Pancreas (tissue), 10 donors: Measurements from ENCODE around the gene DNAI1. TPM values are rescaled to one million over a fixed set of nuclear protein-coding genes. Genes with fewer than 3 reads are reported as not detected.

Source experiments
- ATAC-seq, 4 donors: fragments of 200-7000 bp; cut with Tn5 transposase; one replicate each; pipeline versions ENCODE4 v1.8.0 to v1.9.1; 2020; ENCODE audit warnings: mild to moderate bottlenecking in 4 of 4, moderate library complexity in 4 of 4
- DNase-seq, 6 donors: peaks; one replicate each; pipeline ENCODE4 v3.0.0-alpha.2; 2020
- FAIRE-seq: peaks from 2 replicates; lab custom pipeline; 2012; peaks lifted over from hg19 to GRCh38; lab: Jason Lieb, UNC
- H3K27ac ChIP-seq, 4 donors: fragments of 200-600 bp; sonication (generic); 1 replicate in 3 of 4; 2 replicates in 1 of 4; pipeline versions ENCODE4 v1.5.0 to v1.8.0; 2020
- H3K27me3 ChIP-seq, 4 donors: fragments of 200-600 bp; one replicate each; pipeline ENCODE4 v1.8.0; 2021
- H3K36me3 ChIP-seq, 3 donors: fragments of 200-600 bp; sonication (generic) in 1 of 3; one replicate each; pipeline versions ENCODE4 v1.5.0 to v1.8.0; 2020 to 2021
- H3K4me1 ChIP-seq, 3 donors: fragments of 200-600 bp; one replicate each; pipeline ENCODE4 v1.8.0; 2021
- H3K4me3 ChIP-seq, 4 donors: fragments of 200-600 bp; sonication (generic) in 2 of 4; one replicate each; pipeline versions ENCODE4 v1.5.0 to v1.8.0; 2020 to 2021
- H3K9me3 ChIP-seq, 4 donors: fragments of 200-600 bp; one replicate each; pipeline ENCODE4 v1.8.0; 2021
- WGBS, 2 donors: extraction: QIAGEN DNeasy Blood & Tissue Kit; methylation state at CpG; one replicate each; pipeline ENCODE4 v1.1.7; 2013; 5-methylcytosine and 5-hydroxymethylcytosine counted together
- intact Hi-C, 3 donors: fragments of 100-400 bp; cut with DNase I; formaldehyde crosslinking; loops; one replicate each; pipeline versions ENCODE4 v1.11.1 to v1.14.2; 2022
- polyA plus RNA-seq, 2 donors: library from polyadenylated mRNA; stranded (reverse); fragments of 200-250 nt; gene quantifications; one replicate each; pipeline ENCODE4 v1.2.3, GENCODE V29; 2013
- total RNA-seq, 6 donors: library from RNA; stranded (reverse); fragmentation: NEBNext Ultra II Directional in 4 of 6; extraction: Animal tissue kit (Norgen Biotek cat#: 25700) in 4 of 6; gene quantifications; one replicate each; pipeline versions ENCODE4 v1.2.1 to v1.2.4, GENCODE V29; 2021 to 2023
- TF ChIP-seq, protein P1 (sequence below), 4 donors: fragments of 200-600 bp; sonication (generic) in 3 of 4; IDR thresholded peaks; one replicate each; pipeline versions ENCODE4 v1.5.0 to v1.8.0; 2021; ENCODE audit warnings: antibody characterized with exemption in 4 of 4
- donor health status: healthy with polysubstance abuse.
- donor health status: DM: no; HTN: no; CAD: no; lungs with moderate emphysema.
- donor health status: DM: no; HTN: no; CAD: no.
- donor health status: control.
- donor health status: control.
- donor health status: Bipolar disorder and iron deficiency.
- donor health status: DM: yes; HTN: yes; CAD: no.
- donor health status: DM: no; HTN: no; CAD: no.
- donor health status: DM: no; HTN: no; CAD: no.
- donor health status: DM: yes; HTN: yes; CAD: no.

DNAI1 gene
- total and polyA plus RNA-seq, 8 donors, result 0.16 to 5.0 (median 0.49) TPM

DNA sequence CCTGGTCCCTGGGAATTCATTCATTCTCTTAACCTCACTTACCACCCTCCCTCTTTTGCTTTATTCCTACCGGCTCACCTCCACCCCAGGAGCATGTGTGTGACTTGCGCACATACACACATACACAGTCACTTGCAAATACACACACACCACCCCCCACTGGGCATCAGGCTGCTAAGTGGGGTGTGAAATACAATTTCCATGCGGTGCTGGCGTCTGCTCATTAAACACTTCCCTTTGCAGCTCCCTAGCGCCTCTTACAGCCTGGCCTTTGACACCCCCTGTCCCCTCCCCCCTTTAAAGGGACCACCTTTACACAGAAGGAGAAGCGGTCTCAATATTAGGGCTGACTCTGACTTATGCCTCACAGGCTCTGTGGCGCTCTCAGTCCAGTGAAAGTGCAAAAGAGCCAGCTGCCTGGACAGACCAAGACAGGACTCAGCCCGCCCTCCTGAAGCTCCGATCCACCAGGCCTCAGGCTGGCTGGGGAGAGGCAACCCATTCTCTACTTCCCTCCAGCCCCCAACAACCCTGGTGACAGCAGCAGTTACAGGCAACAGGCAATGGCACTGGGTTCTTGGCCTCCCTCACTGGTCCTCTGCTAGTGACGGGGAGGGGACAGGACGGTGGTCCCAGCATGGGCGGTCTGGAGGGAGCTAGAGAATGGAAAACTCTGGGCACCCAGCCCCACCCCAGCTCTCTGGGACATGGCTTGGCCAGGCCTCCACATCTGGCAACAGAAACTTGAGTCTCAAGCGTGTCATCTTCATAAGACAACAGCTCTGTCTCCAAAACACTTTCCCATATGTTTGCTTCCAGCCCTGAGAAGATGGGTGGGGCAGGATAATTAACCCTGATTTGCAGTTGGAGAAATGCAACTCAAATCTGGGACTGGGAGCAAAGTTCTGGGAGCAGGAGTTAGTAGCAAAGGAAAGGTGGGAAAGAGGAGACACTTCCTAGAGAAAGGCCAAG, 52.2 kb downstream of the DNAI1 start:
- DNase-seq (no peak), ATAC-seq (peak in 2 of 4 donors; percentile 48 to 54), FAIRE-seq (no peak)
- Histone ChIP-seq H3K9me3 (no peaks in the 10 kb centered on the region), H3K4me1 (no peaks in the 10 kb centered on the region), H3K27ac (no peak overlapping the region), H3K27me3 (no peaks in the 10 kb centered on the region), H3K36me3 (no peaks in the 10 kb centered on the region), H3K4me3 (no peak overlapping the region)
- 77 to 82% methylated on average over 12 to 13 of the region's 13 CpGs for WGBS, 2 donors
- intact Hi-C loops, result no loop called here
- TF ChIP-seq, protein P1, sequence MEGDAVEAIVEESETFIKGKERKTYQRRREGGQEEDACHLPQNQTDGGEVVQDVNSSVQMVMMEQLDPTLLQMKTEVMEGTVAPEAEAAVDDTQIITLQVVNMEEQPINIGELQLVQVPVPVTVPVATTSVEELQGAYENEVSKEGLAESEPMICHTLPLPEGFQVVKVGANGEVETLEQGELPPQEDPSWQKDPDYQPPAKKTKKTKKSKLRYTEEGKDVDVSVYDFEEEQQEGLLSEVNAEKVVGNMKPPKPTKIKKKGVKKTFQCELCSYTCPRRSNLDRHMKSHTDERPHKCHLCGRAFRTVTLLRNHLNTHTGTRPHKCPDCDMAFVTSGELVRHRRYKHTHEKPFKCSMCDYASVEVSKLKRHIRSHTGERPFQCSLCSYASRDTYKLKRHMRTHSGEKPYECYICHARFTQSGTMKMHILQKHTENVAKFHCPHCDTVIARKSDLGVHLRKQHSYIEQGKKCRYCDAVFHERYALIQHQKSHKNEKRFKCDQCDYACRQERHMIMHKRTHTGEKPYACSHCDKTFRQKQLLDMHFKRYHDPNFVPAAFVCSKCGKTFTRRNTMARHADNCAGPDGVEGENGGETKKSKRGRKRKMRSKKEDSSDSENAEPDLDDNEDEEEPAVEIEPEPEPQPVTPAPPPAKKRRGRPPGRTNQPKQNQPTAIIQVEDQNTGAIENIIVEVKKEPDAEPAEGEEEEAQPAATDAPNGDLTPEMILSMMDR (IDR thresholded peaks at IDR 0.05), result no peak

DNA sequence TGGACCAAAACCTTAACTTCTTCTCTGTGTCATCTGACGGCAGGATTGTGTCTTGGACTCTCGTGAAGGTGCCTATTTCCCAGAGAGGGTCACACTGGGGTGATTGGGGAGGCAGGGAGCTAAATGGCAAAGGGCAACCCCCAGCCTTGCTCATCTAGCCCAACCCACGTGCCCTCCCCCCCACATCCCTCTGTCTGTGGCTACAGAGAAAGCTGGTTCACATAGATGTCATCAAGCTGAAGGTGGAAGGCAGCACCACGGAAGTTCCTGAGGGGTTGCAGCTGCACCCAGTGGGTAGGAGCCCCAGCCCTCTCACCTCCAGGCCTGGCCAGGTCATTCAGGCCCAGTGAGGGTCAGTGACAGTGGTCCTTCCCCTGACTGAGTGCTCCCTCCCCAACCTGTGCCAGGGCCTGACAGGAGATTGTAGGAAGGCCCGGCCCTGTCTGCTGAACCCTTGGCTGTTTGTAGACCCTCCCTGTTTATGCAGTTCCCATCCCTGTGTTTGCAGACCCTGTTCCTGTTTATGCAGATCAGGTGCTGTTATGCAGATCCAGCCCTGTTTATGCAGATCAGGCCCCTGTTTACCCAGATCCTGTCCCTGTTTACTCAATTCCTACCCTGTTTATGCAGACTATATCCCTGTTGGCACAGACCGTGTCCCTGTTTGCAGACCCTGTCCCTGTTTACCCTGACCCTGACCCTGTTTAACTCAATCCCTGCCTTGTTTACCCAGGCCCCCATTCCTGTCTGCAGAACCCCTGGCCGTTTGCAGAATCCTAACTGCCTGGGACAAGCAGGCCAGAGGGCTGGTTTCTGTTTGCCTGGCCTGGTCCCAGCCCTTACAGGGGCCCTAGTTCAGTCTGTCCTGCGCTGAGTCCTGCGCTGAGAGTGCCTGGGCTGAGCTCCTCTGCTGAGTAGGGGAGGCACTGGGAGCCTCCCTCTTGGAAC, 53.8 kb downstream of the DNAI1 start:
- no peak for DNase-seq
- H3K27ac ChIP-seq, result no peak overlapping the region
- no peaks in the 10 kb centered on the region for H3K9me3 ChIP-seq
- no peaks in the 10 kb centered on the region for H3K27me3 ChIP-seq
- TF ChIP-seq, protein P1 (IDR thresholded peaks at IDR 0.05), result no peak
- WGBS, 2 donors, result 63 to 64% methylated on average over 9 of the region's 9 CpGs
- no peak overlapping the region for H3K4me3 ChIP-seq
- intact Hi-C loops, result no loop called here
- H3K4me1 ChIP-seq, result no peaks in the 10 kb centered on the region
- ATAC-seq, result peak in 1 of 4 donors; percentile 19
- H3K36me3 ChIP-seq, result no peaks in the 10 kb centered on the region
- no peak for FAIRE-seq

DNA sequence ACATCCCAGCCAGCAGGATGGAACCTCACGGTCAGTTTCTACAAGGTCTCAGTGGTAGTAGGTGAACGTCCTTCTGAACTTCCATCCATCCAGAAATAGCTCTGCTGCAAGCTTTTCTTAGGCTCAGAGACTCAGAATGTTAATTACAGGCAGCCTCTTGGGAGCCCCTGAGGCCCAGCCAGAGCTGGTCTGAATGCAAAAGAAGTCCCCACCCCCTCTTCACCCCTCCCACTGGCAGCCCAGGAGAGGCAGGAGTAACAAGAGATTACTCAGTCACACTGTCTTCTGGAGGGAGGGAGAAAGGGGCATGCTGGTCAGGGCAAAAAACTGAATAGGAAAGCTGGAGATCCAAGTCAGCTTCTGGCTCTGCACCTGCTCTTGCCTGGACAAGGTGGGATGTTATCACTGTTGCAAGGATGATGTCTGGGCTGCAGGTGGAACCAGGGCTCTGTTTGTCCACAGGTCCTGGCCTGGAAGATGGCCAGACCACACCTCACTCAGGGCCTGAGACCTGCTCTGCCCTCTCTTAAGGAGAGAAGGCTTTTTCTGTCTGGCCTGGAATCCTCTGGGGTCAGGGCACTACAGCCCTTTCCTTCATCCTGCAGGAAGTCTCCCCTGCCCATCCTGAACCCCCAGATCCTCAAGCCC, 55.1 kb downstream of the DNAI1 start:
- intact Hi-C loops, result no loop called here
- no peaks in the 10 kb centered on the region for H3K36me3 ChIP-seq
- 88 to 92% methylated on average over 2 of the region's 2 CpGs for WGBS, 2 donors
- peak in 1 of 4 donors; percentile 21 for ATAC-seq
- no peak for DNase-seq
- H3K27ac ChIP-seq, result no peak overlapping the region
- TF ChIP-seq, protein P1 (IDR thresholded peaks at IDR 0.05), result no peak
- FAIRE-seq, result no peak
- no peaks in the 10 kb centered on the region for H3K27me3 ChIP-seq
- no peaks in the 10 kb centered on the region for H3K4me1 ChIP-seq
- H3K4me3 ChIP-seq, result no peak overlapping the region
- H3K9me3 ChIP-seq, result no peaks in the 10 kb centered on the region

DNA sequence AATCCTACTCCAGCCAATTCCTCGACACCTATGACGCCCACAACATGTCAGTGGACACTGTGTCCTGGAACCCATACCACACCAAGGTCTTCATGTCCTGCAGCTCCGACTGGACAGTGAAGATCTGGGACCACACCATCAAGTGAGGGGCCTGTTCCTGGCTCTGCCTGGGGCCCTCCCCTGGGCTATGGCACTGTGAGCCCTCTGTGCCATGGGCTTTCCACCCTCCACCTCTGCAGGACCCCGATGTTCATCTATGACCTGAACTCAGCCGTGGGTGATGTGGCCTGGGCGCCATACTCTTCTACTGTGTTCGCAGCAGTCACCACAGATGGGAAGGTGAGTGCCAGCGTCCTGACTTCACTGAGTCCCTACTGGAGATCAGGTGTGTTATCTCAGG, 55.8 kb downstream of the DNAI1 start:
- TF ChIP-seq, protein P1 (IDR thresholded peaks at IDR 0.05), result no peak
- Histone ChIP-seq H3K4me1 (no peaks in the 10 kb centered on the region), H3K27me3 (no peaks in the 10 kb centered on the region), H3K4me3 (no peak overlapping the region), H3K9me3 (no peaks in the 10 kb centered on the region), H3K27ac (no peak overlapping the region), H3K36me3 (no peaks in the 10 kb centered on the region)
- FAIRE-seq, result no peak
- no peak for ATAC-seq
- intact Hi-C loops, result no loop called here
- DNase-seq, result no peak
- WGBS, 2 donors, result 82 to 91% methylated on average over 8 of the region's 8 CpGs
